DOHH2 (cell line): ENCODE data around the gene MYCBPAP.

ENCODE experiments used
- H3F3A ChIP-seq: fragments of 200-600 bp; sonication (generic), shearing (Covaris generic); 2 replicates; pipeline ENCODE4 v1.6.0; 2016; ENCODE audit warnings: antibody characterized with exemption, mild to moderate bottlenecking; ENCODE audit not compliant: control insufficient read depth, insufficient read depth
- H3K27ac ChIP-seq: fragments of 200-600 bp; sonication (generic); 2 replicates; pipeline ENCODE4 v1.5.1; 2014; ENCODE audit warnings: low read depth, mild to moderate bottlenecking, low read length, moderate library complexity
- H3K27me3 ChIP-seq: fragments of 200-600 bp; sonication (generic); 2 replicates; pipeline ENCODE4 v1.6.1; 2014; ENCODE audit warnings: mild to moderate bottlenecking, low read length, mixed read lengths; ENCODE audit not compliant: control insufficient read depth
- H3K36me3 ChIP-seq: fragments of 200-600 bp; sonication (generic); 2 replicates; pipeline ENCODE4 v1.6.1; 2014; ENCODE audit warnings: mild to moderate bottlenecking, low read length, moderate library complexity, mixed read lengths; ENCODE audit not compliant: control insufficient read depth
- H3K4me1 ChIP-seq: fragments of 200-600 bp; sonication (generic); 2 replicates; pipeline ENCODE4 v1.6.1; 2014; ENCODE audit warnings: mild to moderate bottlenecking, low read length, mixed read lengths; ENCODE audit not compliant: control insufficient read depth
- H3K4me2 ChIP-seq: fragments of 200-600 bp; sonication (generic); 2 replicates; pipeline ENCODE4 v1.6.0; 2014; ENCODE audit warnings: mild to moderate bottlenecking, low read length, moderate library complexity
- H3K4me3 ChIP-seq: fragments of 200-600 bp; sonication (generic); 2 replicates; pipeline ENCODE4 v1.5.1; 2014; ENCODE audit warnings: mild to moderate bottlenecking, low read length, mixed read lengths
- H3K79me2 ChIP-seq: fragments of 200-600 bp; sonication (generic); 2 replicates; pipeline ENCODE4 v1.6.1; 2014; ENCODE audit warnings: mild to moderate bottlenecking, low read length, mixed read lengths; ENCODE audit not compliant: control insufficient read depth
- H3K9me2 ChIP-seq: fragments of 200-600 bp; sonication (generic); replicated peaks from 2 replicates; pipeline ENCODE4 v1.6.1; 2014; ENCODE audit warnings: mild to moderate bottlenecking, low read length, mixed read lengths; ENCODE audit not compliant: control insufficient read depth
- H3K9me3 ChIP-seq: fragments of 200-600 bp; sonication (generic); 2 replicates; pipeline ENCODE4 v1.6.1; 2014; ENCODE audit warnings: antibody characterized with exemption, low read length, mixed read lengths; ENCODE audit not compliant: control insufficient read depth, insufficient read depth
- H4K20me1 ChIP-seq: fragments of 200-600 bp; sonication (generic); 2 replicates; pipeline ENCODE4 v1.6.0; 2014; ENCODE audit warnings: low read depth, mild to moderate bottlenecking, antibody characterized with exemption, low read length, moderate library complexity; ENCODE audit not compliant: control insufficient read depth, insufficient read depth
- EZH2phosphoT487 ChIP-seq: fragments of 200-600 bp; sonication (generic); IDR thresholded peaks from 2 replicates; pipeline ENCODE4 v1.6.1; 2017; ENCODE audit warnings: borderline replicate concordance, mild to moderate bottlenecking, antibody characterized with exemption, low read length, moderate library complexity, mixed read lengths
- TF ChIP-seq, protein P1 (sequence below): fragments of 200-600 bp; sonication (generic); IDR thresholded peaks from one replicate; pipeline ENCODE4 v1.5.1; 2014; ENCODE audit warnings: antibody characterized with exemption, mild to moderate bottlenecking, low read depth, low read length; ENCODE audit not compliant: poor library complexity, severe bottlenecking

MYCBPAP gene

GRCh38 chr17:50542795-50543774, 34.8 kb downstream of the MYCBPAP start:
- no peak overlapping the region for H3K27ac ChIP-seq
- H3K9me3 ChIP-seq, result no peaks in the 10 kb centered on the region
- peak overlapping the region; percentile 85 for H3K4me3 ChIP-seq
- peak overlapping the region; percentile 73 for H3K4me2 ChIP-seq
- TF ChIP-seq EZH2phosphoT487, result no peak
- peaks cover 23% of the 10 kb centered on the region for H3K4me1 ChIP-seq
- no peaks in the 10 kb centered on the region for H3K9me2 ChIP-seq
- H3K36me3 ChIP-seq, result no peaks in the 10 kb centered on the region
- no peaks in the 10 kb centered on the region for H3K79me2 ChIP-seq
- H3F3A ChIP-seq, result no peaks in the 10 kb centered on the region
- H4K20me1 ChIP-seq, result peaks cover 3% of the 10 kb centered on the region; the same call in 1 of the 2 replicates
- H3K27me3 ChIP-seq, result peaks cover 16% of the 10 kb centered on the region; the same call in 1 of the 2 replicates

- no peaks in the 10 kb centered on the region for H3K9me3 ChIP-seq
- H3K4me2 ChIP-seq, result no peak overlapping the region
- TF ChIP-seq, protein P1, sequence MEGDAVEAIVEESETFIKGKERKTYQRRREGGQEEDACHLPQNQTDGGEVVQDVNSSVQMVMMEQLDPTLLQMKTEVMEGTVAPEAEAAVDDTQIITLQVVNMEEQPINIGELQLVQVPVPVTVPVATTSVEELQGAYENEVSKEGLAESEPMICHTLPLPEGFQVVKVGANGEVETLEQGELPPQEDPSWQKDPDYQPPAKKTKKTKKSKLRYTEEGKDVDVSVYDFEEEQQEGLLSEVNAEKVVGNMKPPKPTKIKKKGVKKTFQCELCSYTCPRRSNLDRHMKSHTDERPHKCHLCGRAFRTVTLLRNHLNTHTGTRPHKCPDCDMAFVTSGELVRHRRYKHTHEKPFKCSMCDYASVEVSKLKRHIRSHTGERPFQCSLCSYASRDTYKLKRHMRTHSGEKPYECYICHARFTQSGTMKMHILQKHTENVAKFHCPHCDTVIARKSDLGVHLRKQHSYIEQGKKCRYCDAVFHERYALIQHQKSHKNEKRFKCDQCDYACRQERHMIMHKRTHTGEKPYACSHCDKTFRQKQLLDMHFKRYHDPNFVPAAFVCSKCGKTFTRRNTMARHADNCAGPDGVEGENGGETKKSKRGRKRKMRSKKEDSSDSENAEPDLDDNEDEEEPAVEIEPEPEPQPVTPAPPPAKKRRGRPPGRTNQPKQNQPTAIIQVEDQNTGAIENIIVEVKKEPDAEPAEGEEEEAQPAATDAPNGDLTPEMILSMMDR, result no peak
- TF ChIP-seq EZH2phosphoT487, result no peak
- H3K79me2 ChIP-seq, result no peaks in the 10 kb centered on the region
- H3K27ac ChIP-seq, result no peak overlapping the region
- no peaks in the 10 kb centered on the region for H3F3A ChIP-seq
- no peak overlapping the region for H3K4me3 ChIP-seq
- H3K36me3 ChIP-seq, result no peaks in the 10 kb centered on the region
- H3K4me1 ChIP-seq, result peaks cover 23% of the 10 kb centered on the region
- H3K9me2 ChIP-seq, result no peaks in the 10 kb centered on the region
- peaks cover 3% of the 10 kb centered on the region; the same call in 1 of the 2 replicates for H4K20me1 ChIP-seq
- peaks cover 16% of the 10 kb centered on the region; the same call in 1 of the 2 replicates for H3K27me3 ChIP-seq
Observed at GRCh38 chr17:50544516-50544915, 36.3 kb downstream of the MYCBPAP start.

DNA sequence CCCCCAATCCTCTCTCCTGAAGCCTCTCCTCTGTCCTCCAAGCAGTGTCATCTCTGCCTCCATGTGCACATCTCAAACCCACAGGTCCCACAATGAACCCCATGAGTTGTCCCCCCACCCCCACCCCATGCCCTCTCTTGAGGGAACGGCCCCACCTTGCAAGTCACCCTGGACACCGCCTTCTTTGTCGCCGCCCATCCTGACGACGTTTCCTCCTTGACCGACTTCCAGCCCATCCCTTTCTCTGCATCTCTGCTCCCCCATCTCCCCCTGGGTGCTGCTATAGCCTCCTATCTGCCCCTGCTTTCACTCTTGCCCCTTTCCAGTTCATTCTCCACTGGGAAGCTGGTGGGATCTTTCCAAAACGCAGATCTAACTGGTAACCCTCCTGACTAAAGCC, 37.1 kb downstream of the MYCBPAP start:
- Histone ChIP-seq H3K4me1 (peaks cover 23% of the 10 kb centered on the region), H3K9me3 (no peaks in the 10 kb centered on the region), H3K27me3 (peaks cover 16% of the 10 kb centered on the region; the same call in 1 of the 2 replicates), H3K4me3 (no peak overlapping the region), H3K27ac (no peak overlapping the region), H3K4me2 (no peak overlapping the region), H3F3A (no peaks in the 10 kb centered on the region), H3K79me2 (no peaks in the 10 kb centered on the region), H3K36me3 (no peaks in the 10 kb centered on the region), H4K20me1 (peaks cover 3% of the 10 kb centered on the region; the same call in 1 of the 2 replicates), H3K9me2 (no peaks in the 10 kb centered on the region)
- TF ChIP-seq EZH2phosphoT487, result no peak
- TF ChIP-seq, protein P1, result no peak

GRCh38 chr17:50546701-50547034, 38.4 kb downstream of the MYCBPAP start:
- Histone ChIP-seq H3K4me3 (peak overlapping the region; percentile 84), H4K20me1 (peaks cover 3% of the 10 kb centered on the region; the same call in 1 of the 2 replicates)

More at GRCh38 chr17:50546701-50547034, 38.4 kb downstream of the MYCBPAP start:
- H3K9me3 ChIP-seq, result no peaks in the 10 kb centered on the region
- H3F3A ChIP-seq, result no peaks in the 10 kb centered on the region
- peaks cover 10% of the 10 kb centered on the region; the same call in 1 of the 2 replicates for H3K27me3 ChIP-seq
- H3K9me2 ChIP-seq, result no peaks in the 10 kb centered on the region
- H3K79me2 ChIP-seq, result no peaks in the 10 kb centered on the region
- H3K4me2 ChIP-seq, result peak overlapping the region; percentile 63
- H3K27ac ChIP-seq, result no peak overlapping the region
- H3K36me3 ChIP-seq, result no peaks in the 10 kb centered on the region
- peaks cover 16% of the 10 kb centered on the region for H3K4me1 ChIP-seq
- TF ChIP-seq EZH2phosphoT487, result no peak
- TF ChIP-seq, protein P1, result no peak
